Stimulated activated CD8-positive, alpha-beta memory T cell treated with anti-CD3 and anti-CD28 coated beads, Interleukin-7, amount 100 ng/mL, for 48 hours (primary cell): ENCODE results near the gene OR51I2.

Experiments used
- DNase-seq, 2 donors: peaks; one replicate each; pipeline ENCODE4 v3.0.0-alpha.2; 2020; ENCODE audit warnings: low read depth in 1 of 2; ENCODE audit errors: extremely low read depth in 1 of 2

OR51I2 gene, protein sequence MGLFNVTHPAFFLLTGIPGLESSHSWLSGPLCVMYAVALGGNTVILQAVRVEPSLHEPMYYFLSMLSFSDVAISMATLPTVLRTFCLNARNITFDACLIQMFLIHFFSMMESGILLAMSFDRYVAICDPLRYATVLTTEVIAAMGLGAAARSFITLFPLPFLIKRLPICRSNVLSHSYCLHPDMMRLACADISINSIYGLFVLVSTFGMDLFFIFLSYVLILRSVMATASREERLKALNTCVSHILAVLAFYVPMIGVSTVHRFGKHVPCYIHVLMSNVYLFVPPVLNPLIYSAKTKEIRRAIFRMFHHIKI

DNA sequence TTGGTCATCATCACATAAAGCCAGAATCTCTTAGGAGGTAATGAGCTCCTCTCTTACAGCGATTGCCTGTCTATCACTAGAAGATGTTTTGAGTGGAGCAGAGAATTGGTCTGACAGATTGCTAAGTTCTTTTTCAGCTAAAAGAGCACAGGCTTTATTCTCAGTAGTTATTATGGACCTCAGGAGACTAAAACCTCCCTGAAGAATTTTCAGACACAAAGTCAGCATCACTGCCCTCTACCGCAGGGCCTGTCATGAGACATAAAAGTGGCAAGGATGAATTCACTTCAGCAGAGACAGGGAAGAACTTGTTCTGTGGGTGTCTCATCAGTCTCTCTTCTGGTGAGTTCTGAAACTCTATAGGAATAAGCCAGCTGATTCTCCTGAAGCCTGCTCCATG lies at the start of gene OR51I2:
OR51I2 (plus strand) TSS at position 301 of the 400 bp plus-strand sequence. CDS start 4,166 bp downstream, outside the sequence.
- DNase-seq = no peak

- DNase-seq = no peak
These were observed 44.0 kb upstream of the OR51I2 start for GRCh38 chr11:5405173-5405572.

DNA sequence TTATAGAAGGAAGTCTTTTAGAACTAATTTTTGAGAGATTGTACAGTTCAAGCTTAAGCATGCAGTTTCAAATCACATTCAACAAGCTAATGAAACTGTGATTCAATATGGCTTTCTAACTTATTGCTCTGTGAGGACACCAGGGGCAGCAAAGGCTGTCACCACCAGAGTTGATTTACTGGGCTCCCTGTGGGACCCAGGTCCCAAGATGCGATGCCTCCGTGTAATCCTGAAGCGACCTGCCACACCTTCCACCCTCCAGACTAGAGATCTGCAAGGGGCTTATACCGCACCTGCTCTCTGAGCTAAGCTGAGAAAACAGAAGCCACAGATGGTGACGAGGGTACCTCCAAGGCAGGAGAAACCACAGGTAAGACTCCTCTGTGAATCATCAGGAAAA lies 28.1 kb upstream of the OR51I2 start:
- no peak for DNase-seq

DNA sequence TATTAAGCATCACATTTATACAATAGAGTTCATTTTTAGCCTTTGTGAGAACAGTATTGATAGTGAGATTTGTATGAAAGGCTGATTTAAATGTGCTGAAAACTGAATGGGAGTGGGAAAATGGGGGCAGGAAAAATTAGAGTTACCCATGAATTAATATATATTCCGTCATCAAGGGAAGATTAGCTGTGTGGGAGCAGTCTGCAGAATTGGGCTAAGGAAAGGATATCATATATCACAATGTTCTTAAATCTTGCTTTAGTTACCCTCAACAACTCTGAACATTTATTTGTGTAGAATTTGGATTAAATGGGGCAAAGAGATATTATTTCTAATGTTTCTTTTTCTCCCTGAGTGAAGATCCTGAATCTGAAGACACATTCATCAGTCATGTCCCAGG lies 27.3 kb upstream of the OR51I2 start, which contains the start of gene OR51Q1:
OR51Q1 (plus strand) TSS at position 301 of the 400 bp plus-strand sequence; CDS start at position 391, 90 bp downstream.
- DNase-seq = no peak

DNA sequence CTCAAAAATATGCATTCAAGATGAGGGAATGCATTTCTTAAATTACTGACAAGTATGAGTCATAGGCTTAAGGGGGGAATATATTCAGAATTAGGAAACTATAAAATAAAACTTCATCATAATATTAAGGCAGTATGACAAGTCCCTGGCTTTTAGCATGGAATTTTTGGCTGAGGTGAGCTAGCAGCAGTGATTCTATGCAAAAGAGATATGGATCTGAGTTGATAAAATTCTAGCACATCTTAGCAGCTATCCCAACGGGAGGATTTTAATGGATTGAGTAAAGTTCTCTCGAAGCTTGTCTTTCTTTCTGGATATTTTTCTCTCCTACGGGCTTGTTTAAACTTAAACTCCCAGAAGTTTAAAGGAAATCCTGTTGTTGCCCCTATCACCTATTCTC lies 26.0 kb upstream of the OR51I2 start:
- DNase-seq = no peak

- no peak for DNase-seq
These were observed 7.7 kb upstream of the OR51I2 start, which contains the start of gene OR51I1 for GRCh38 chr11:5441414-5441813. OR51I1 (minus strand) TSS chr11:5441514; CDS start chr11:5441514, 0 bp downstream.

DNA sequence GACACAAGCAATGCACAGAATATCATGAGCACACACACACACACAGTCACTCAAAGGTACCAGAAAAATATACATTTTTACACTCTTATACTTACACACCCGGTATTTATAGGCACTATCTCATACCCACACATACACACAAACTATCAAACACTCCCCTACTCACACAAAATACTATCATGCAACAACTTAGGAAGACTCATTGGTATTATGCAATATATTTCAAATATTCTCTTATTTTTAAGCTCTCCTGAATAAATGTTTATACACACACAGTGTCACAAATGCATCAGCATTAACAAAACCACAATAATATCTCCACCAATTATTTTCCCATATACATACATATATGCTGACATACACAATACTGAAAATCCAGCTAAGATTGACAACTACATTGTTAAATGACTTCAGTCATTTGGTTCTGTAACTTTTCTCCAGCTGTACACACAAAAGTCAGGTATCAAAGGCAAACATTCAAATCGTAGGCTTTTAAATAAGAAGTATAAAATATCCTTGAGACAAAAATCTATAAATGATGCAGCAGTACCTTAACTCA lies 5.2 kb upstream of the OR51I2 start:
- DNase-seq = no peak

DNA sequence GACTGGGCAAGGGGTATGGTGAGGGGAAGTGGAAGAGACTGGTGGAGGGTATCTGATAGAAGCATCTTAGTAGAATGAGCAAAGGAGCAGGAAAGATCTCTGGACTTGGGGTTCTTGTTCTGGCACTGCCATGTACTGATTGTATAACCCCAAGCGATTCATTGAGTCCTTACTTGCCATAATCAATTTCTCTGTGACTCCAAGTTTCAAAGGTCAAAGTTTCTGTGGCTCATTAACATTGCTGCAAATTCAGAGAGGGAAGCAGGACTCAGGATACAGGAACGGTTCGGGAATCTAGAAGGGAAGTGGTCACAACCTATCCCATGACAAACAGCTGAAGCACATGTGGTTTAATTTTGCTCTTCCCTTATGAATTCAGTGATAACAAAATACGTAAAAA lies 309 bp downstream of the OR51I2 start:
- DNase-seq = no peak

DNA sequence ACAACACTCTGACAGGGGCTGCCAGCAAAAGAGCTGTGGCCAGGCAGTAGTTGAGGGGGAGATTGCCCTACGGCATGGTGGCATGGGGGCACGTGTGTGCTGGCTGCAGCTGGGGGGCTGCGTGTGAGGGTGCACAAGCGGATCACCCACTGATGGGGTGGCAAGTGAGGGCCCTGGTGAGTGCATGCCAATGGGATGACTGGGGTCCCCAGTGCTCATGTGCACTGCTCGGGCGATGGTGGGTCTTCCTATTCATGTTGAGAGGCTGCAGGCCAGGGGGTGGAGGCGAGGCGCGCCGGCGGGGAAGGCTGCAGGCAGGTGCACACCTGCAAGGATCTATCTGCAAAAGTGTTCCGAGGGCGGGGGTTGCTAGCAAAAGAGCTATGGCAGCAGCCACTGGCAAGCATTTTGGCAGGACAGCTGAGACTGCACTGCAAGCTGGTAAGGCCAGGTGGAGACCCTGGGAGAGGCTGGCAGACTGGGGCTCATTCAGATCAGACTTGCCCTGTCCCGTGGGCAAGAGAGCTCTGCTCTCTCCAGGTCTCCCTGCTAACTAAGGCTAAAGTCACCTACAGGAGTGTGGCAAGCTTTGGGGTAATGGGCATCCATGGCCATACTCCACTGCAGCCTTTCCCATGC lies 12.0 kb downstream of the OR51I2 start:
- no peak for DNase-seq

DNA sequence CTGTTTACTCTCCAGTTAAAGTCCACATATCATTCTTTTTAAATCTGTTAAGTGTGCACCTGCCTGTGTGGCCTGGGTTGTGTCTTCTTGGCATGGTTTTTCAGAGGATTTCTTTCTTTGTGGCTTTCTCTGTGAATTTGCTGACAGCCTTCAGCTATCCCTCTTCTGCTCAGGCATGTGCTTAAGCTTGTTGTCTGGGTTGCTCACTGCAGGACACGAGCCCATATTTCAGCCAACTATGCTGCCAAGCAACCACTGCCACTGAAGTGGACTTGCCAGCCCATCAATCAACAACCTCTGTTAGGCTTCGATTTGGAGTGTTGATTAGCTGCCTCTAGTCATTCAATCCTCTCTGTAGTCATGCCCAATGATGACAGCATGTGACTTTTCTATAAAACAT lies 18.4 kb downstream of the OR51I2 start:
- no peak for DNase-seq

GRCh38 chr11:5473921-5474320 lies 24.8 kb downstream of the OR51I2 start:
- no peak for DNase-seq

DNA sequence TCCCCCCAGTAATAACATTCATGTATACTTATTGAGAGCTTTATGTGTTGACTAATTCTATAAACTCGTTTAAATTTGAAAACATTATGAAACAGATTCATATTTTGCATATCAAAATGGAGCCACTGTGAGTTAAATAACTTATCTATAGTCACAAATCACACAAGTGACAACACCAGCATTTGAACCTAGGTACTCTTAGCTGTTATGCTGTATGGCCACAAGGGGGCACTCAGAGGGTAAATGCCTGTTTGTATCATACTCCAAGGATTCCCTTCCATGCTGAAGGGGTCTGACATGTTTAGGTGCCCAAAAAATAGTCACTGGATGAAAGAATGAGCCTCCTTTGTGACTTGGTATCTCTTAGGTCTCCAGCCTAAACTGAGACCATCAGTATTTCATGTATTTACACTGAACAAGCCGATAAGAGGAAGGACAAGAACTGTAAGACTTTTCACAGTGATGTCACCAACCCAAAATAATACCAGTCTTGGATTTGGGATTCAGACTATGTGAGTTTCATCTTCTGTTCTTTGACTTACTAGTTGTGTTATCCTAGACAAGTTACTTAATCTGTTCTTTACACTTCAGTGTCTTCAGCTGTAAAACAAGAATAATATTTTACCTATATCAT lies 27.2 kb downstream of the OR51I2 start:
- no peak for DNase-seq

- no peak for DNase-seq
These were observed 36.9 kb downstream of the OR51I2 start for GRCh38 chr11:5486003-5486402.

- DNase-seq = no peak
These were observed 37.3 kb downstream of the OR51I2 start for GRCh38 chr11:5486421-5486820.

DNA sequence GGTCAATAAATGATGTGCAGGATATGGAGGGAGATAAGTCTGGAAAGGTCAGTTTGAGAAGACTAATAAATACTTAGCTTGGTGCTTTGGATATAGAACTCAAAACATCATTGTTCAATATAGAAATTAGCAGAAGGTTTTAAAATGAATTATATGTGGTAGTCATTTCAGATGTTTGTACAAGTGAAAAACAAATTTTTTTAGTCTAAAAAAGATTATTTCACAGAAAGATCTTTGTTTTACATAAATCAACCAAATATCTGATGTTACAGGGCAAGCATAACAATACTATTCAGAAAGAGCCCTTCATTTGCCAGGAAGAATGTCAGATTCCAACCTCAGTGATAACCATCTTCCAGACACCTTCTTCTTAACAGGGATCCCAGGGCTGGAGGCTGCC lies 39.3 kb downstream of the OR51I2 start, which contains the start of gene OR52D1:
OR52D1 (plus strand) TSS at position 301 of the 400 bp plus-strand sequence; CDS start at position 323, 22 bp downstream.
- DNase-seq = no peak

DNA sequence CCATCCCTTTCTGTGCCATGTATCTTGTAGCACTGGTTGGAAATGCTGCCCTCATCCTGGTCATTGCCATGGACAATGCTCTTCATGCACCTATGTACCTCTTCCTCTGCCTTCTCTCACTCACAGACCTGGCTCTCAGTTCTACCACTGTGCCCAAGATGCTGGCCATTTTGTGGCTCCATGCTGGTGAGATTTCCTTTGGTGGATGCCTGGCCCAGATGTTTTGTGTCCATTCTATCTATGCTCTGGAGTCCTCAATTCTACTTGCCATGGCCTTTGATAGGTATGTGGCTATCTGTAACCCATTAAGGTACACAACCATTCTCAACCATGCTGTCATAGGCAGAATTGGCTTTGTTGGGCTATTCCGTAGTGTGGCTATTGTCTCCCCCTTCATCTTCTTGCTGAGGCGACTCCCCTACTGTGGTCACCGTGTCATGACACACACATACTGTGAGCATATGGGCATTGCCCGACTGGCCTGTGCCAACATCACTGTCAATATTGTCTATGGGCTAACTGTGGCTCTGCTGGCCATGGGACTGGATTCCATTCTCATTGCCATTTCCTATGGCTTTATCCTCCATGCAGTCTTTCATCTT lies 39.8 kb downstream of the OR51I2 start:
- no peak for DNase-seq

DNA sequence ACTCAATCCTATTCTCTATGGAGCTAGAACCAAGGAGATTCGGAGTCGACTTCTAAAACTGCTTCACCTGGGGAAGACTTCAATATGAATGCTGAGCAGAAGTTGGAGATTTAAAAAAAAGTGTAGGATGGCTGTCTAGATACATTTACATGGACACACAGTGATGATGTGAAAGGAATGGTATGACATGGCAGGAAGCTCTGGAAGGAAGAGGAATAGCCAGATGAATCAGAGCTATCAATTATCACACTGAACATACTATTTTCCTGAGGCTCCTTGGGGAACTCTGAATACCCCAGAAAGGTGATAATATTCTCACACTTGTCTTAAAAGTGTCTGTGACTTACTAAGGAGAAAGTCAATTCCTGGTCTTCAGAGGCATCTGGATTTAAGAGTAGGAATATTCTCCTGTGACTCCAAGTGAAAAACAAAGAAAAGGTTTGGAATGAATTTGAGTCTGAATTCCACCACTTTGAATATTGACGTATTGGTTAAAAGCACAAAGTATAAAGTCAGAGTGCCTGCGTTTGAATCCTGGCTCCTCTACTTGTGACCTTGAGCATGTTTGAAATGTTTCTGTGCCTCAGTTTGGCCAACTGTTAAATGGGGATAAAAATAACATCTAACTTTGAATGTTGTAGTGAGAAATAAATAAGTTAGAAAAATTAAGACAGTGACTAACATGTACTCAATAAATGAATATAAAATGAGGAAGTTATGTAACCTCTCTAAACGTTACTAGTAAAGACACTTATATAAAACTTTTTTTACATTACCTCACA lies 40.6 kb downstream of the OR51I2 start:
- no peak for DNase-seq

GRCh38 chr11:5499671-5500070 lies 50.5 kb downstream of the OR51I2 start:
- DNase-seq = no peak

GRCh38 chr11:5500393-5500801 lies 51.3 kb downstream of the OR51I2 start:
- no peak for DNase-seq

- DNase-seq = no peak
These were observed 55.3 kb downstream of the OR51I2 start for GRCh38 chr11:5504403-5504921.
